ENCODE data around the gene SCTR. TPM values are rescaled to one million over a fixed set of nuclear protein-coding genes. Genes with fewer than 3 reads are reported as not detected.

SCTR gene
- total and polyA plus RNA-seq, 2 of the 13 experiments (the other 11 are each of a cell fraction or from before 2014, with no cell fraction given) = not detected

GRCh38 chr2:119487434-119488244 is 36.6 kb downstream of the SCTR start (continued):
- TF ChIP-seq EP300 (IDR thresholded peaks at IDR 0.05; ENCODE audit: low read depth in 2 of 2, low read length in 2 of 2) = peak in 1 of 2 experiments; percentile 63; a peak in 1 of 4 replicates
- no peak for TF ChIP-seq EP300 (CRISPR knock-in tag; IDR thresholded peaks at IDR 0.05; ENCODE audit: borderline replicate concordance)
- TF ChIP-seq ZNF225 (CRISPR knock-in tag; IDR thresholded peaks at IDR 0.05) = no peak
- 0 out of 2 replicates have a peak, but pooled peaks have one; percentile 60 for TF ChIP-seq PBX2 (CRISPR knock-in tag; IDR thresholded peaks at IDR 0.05)
- TF ChIP-seq ZNF619 (CRISPR knock-in tag; IDR thresholded peaks at IDR 0.05) = 0 out of 2 replicates have a peak, but pooled peaks have one; percentile 36
- TF ChIP-seq SSRP1 (CRISPR knock-in tag; IDR thresholded peaks at IDR 0.05) = 0 out of 2 replicates have a peak, but pooled peaks have one; percentile 74
- no peak for TF ChIP-seq ELK4 (CRISPR knock-in tag; IDR thresholded peaks at IDR 0.05; ENCODE audit: borderline replicate concordance)
- no peak for TF ChIP-seq ZNF207 (IDR thresholded peaks at IDR 0.05; ENCODE audit: borderline replicate concordance)
- TF ChIP-seq HMGXB4 (CRISPR knock-in tag; IDR thresholded peaks at IDR 0.05; ENCODE audit: borderline replicate concordance in 1 of 2, low read depth in 1 of 2) = peak in 1 of 2 experiments; percentile 63; a peak in 1 of 4 replicates
- no peak for TF ChIP-seq MAFK (conservative IDR thresholded peaks at IDR 0.05 in 1 of 2, IDR thresholded peaks at IDR 0.05 in 1 of 2; ENCODE audit: low read length in 2 of 2)
- TF ChIP-seq ZNF740 (CRISPR knock-in tag; IDR thresholded peaks at IDR 0.05) = no peak
- TF ChIP-seq ZNF235 (CRISPR knock-in tag; IDR thresholded peaks at IDR 0.05; ENCODE audit: borderline replicate concordance) = no peak
- TF ChIP-seq RFXANK (CRISPR knock-in tag; IDR thresholded peaks at IDR 0.05) = no peak
- 0 out of 2 replicates have a peak, but pooled peaks have one; percentile 56 for TF ChIP-seq ZIK1 (CRISPR knock-in tag; IDR thresholded peaks at IDR 0.05; ENCODE audit: borderline replicate concordance, low read depth)
- no peak for TF ChIP-seq USF2 (IDR thresholded peaks at IDR 0.05; ENCODE audit: low read depth, low read length)
- TF ChIP-seq USF2 (CRISPR knock-in tag; IDR thresholded peaks at IDR 0.05; ENCODE audit: borderline replicate concordance) = peak; percentile 32; the same call in 1 of the 2 replicates
- TF ChIP-seq ZBTB10 (CRISPR knock-in tag; IDR thresholded peaks at IDR 0.05; ENCODE audit: borderline replicate concordance) = peak; percentile 93
